HL-60/S4 (cell line): Measurements from ENCODE around the gene ZNF169.
"Not testable (repeated sequence)": the region's sequence is repeated elsewhere in the genome, so short reads cannot be mapped to it uniquely, and the experiment has no call there.

Source experiments
- in situ Hi-C: fragments of 300-500 bp; cut with MboI; formaldehyde crosslinking; loops from 2 replicates; pipeline ENCODE4 v1.14.3; 2022; ENCODE audit warnings: low sequenced_read_pairs

Gene ZNF169

DNA sequence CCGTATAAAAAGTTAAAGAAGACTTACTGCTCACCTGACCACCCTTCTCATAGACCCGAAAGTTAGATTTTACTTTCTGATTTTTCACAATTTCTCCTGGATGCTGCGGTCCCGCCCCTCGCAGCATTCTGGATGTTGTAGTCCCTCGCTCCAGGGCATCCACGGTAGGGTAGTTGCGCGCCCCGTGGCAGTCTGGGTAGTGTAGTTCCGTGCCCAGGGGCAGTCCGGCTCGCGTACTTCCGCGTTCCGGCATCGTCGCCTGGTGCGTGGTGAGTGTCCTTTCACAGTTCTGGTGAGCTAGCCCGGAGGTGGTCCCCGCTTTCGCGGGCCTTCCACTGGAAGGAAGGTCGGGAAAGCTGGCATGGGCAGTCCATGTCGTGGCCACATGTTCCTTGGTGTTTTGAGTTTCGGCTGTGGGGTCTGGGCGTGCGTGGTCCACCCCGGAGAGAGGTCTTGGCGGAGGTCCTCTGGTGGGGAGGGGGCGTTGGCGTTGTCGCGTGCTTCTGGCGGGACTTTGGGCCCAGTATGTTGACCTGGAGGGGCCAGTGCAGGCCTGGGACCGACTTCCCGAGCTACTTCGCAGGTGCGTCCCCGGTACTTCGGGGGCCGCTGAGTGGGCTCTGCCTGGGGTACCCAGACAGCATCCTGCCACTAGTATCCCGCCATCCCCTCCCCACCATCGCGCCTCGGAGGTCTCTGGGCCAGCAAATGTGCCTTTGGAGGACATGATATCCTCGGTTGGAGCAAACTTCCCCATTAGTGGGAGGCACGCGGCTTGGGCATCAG, at the start of gene ZNF169:
Gene ZNF169 (plus strand): TSS at position 222 of the 786 bp plus-strand sequence. CDS start 19,515 bp downstream, outside the sequence.
- in situ Hi-C loops = no loop called here

DNA sequence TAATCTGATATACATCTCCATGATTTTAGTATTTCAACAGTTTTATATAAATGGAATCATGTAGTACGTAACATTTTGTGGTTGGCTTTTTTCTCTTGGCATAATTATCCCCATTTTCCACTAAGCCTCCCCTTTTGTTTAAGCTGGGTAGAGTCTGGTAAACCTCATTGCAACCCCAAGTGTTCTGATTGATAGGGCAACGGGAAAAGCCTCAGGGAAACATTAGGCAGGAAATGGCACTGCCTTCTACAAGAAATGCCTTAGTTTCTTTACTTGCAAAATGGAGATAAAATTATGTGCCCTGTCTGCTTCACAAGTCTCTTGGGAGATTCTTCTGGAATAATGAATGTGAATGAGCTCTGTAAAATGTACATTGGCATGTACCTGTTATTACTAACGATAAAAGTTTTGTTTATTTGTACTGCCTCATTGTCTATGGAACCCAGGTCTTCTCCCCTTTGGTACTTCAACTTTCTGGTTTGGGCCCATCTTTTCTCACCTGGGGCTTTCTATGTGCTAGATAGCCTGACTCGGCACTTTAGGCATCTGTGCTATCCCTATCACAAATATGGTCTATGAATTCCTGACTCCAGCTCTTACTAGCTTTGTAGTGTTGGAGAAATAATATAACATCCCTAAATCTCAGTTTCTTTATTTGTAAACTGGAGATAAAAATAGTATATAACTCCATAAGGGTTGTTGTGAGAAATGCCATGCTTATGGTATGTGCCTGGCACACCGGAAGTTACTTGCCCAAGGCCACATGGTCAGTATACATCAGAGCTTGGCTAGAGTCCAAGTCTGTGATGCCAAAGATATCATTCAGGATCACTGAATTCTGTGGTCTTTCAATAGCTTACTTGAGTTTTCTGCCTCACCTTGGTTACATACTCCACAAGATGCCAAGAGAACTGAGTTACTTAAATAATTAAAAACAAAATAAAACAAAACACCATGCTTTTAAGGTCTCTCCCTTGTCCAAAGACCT, 48.2 kb upstream of the ZNF169 start:
- in situ Hi-C loops = loop anchor here (10.0 kb wide), 1 partner anchor 146 kb away; no protein-coding TSS in a partner anchor

DNA sequence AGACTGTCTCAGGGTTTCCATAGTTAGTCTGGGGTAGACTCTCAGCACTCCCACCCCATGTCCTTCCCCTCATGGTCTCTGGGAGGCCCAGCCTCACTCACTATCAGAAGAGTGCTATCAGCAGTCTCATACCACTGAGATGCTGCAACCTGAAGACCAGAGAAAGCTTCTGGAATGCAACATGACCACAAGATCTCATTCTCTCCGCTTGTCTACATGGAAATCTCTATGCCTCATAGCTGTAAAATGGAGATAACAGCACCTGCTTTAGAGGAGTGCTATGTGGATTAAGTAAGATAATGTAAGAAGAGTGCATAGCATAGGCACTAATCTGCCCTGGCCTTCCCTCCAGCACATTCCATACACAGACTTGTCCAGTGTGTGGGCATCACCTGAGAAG, 47.0 kb upstream of the ZNF169 start:
- in situ Hi-C loops = loop anchor here (10.0 kb wide), 1 partner anchor 147 kb away; no protein-coding TSS in a partner anchor

DNA sequence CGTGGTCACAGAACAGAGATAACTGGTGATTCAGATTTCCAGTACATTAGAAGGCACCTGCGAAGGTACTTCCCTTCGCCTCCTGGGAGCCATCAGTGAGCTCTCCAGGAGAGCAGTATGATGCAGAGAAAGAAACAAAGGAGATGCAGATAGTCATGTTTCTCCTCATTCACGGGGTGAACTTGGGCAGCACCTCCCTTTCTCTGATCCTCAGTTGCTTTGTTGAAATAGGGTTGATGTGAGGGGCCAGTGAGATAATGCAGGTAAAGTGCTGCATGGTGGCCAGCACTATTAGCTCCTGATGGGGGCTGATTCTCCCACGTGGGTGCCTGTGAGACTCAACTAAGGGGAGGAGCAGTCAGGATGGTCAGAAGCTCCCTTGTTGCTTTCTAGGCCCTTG, 46.6 kb upstream of the ZNF169 start:
- in situ Hi-C loops = loop anchor here (10.0 kb wide), 1 partner anchor 148 kb away; no protein-coding TSS in a partner anchor

DNA sequence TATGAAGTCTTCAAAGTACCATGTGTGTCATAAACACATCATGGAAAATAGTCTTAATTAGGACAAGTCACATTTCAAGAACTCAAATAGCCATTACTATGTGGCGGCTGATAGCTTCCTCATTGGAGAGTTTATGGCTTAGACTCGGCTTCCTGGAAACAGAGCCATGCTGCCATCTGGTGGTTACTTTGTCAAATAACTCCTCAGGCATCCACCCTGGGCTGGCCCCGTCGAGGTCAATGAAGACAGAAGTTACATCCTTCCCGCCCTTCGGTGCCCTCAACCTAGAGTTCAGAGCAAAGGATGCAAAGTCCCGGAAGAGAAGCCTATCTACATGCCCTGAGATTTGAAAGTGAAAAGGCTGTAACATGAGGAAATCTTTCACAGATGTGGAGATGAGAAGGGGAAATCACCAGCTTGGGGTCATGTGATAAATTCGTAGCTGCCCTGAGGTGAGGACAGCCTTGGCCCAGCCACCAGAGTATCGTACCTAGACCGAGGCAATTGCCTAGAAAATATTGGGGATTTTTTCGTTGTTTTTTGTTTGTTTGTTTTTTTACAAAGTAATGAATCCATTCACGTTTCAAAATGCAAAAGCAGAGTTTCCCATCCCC, 45.5 kb upstream of the ZNF169 start:
- in situ Hi-C loops = loop anchor here (10.0 kb wide), 1 partner anchor 149 kb away; no protein-coding TSS in a partner anchor

DNA sequence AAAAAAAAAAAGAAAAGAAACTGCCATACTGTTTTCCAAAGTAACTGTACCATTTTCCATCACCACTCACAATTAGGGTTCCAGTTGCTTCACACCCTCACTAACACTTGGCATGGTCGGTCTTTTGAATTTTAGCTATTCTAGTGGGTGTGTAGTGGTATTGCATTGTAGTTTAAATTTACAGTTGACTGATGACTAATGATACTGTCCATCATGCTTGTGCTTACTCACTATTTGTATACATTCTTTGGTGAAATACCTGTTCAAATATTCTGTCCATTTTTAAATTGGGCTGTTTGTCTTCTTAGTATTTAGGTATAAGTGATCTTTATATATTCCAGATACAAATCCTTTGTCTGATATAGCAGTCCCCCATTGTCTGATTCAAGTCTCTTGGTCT, 36.2 kb upstream of the ZNF169 start:
- in situ Hi-C loops = no loop called here

DNA sequence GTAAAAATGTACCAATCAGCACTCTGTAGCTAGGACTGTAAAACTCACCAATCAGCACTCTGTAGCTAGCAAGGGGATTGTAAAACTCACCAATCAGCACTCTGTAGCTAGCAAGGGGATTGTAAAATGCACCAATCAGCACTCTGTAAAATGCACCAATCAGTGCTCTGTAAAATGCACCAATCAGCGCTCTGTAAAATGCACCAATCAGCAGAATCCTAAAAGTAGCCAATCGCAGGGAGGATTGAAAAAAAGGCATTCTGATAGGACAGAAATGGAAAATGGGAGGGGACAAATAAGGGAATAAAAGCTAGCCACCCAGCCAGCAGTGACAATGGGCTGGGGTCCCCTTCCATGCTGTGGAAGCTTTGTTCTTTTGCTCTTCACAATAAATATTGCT, 33.7 kb upstream of the ZNF169 start:
- in situ Hi-C loops = not testable (repeated sequence)

GRCh38 chr9:94228616-94229015, 30.5 kb upstream of the ZNF169 start:
- in situ Hi-C loops = no loop called here

GRCh38 chr9:94232428-94232827, 26.7 kb upstream of the ZNF169 start:
- in situ Hi-C loops = no loop called here

- in situ Hi-C loops = not testable (repeated sequence)
These were observed 18.0 kb upstream of the ZNF169 start for GRCh38 chr9:94241098-94241497.

GRCh38 chr9:94245651-94246050, 13.4 kb upstream of the ZNF169 start:
- in situ Hi-C loops = no loop called here

DNA sequence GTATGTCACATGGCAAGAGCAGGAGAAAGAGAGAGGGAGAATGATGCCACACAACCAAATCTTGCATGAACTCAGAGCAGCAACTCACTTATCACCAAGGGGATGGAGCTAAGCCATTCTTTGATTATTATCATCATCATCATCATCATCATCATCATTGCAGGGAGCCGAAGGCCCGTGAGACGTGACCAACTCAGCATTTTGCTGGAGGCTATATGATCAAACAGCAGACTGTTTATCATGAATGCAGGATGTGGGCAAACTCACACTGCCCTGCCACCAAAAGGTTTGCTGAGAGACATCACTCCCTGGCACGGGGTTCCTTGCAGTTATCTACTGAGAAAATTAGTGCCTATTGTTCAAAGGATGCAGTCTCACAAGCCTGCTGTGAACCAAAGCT, 8.6 kb upstream of the ZNF169 start:
- in situ Hi-C loops = no loop called here

DNA sequence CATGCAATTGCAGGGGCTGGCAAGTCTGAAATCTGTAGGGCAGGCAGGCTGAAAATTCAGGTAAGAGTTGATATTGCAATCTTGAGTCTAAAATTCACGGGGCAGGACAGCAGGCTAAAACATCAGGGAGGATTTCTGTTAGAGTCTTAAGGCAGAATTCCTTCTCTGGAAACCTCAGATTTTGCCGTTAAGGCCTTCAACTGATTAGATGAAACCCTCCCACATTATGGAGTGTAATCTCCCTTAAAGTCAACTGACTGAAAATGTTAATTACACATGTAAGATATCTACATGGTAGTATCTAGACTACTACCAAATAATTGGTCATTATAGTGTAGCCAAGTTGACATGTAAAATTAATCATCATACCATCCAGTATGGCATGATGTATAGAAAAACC, 3.1 kb upstream of the ZNF169 start:
- in situ Hi-C loops = no loop called here

DNA sequence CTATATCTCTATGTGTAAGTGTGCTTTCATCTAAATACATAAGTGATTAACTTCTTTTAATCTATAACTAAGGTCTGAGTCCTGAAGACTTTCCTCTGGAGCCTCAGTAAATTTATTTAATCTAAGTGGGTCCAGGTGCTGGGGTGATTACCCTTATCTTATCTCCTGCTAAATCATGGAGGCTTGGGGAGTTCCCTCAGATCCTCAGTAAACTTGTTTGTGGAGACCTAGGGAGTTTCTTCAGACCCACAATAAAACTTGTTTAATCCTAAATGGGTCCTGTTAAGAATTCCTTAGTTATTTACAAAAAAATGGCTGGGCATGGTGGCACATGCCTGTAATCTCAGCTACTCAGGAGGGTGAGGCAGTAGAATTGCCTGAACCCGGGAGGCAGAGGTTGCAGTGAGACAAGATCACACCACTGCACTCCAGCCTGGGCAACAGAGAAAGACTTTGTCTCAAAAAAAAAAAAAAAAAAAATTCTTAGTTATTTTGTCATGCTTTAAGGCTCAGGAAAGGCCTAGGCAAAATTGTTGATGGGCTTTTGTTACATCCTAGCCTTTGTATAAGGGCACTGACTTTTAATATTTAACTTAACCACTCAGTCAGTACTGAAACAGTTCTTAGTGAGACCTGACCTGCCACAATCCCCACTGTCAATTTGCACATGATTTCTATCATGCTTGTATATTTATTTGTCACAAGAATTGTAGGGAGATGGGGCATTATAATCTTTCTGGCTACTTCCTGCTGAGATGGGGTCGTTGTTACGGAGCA, 6.7 kb downstream of the ZNF169 start:
- in situ Hi-C loops = not testable (repeated sequence)

GRCh38 chr9:94269264-94269663, 10.2 kb downstream of the ZNF169 start:
- in situ Hi-C loops = no loop called here

- in situ Hi-C loops = no loop called here
These were observed 10.9 kb downstream of the ZNF169 start for GRCh38 chr9:94270009-94270408.

DNA sequence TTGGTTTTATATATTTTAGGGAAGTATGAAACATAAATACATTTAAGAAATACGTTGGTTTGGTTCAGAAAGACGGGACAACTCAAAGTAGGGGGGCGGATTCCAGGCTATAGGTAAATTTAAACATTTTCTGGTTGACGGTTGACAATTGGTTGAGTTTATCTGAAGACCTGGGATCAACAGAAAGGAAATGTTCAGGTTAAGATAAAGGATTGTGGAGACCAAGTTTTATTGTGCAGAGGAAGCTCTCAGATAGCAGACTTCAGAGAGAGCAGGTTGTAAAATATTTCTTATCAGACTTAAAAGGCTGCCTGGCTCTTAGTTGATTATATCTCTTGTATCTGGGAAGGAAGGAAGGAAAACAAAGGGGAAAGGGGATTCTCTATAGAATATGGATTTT, 17.9 kb downstream of the ZNF169 start:
- in situ Hi-C loops = not testable (repeated sequence)

DNA sequence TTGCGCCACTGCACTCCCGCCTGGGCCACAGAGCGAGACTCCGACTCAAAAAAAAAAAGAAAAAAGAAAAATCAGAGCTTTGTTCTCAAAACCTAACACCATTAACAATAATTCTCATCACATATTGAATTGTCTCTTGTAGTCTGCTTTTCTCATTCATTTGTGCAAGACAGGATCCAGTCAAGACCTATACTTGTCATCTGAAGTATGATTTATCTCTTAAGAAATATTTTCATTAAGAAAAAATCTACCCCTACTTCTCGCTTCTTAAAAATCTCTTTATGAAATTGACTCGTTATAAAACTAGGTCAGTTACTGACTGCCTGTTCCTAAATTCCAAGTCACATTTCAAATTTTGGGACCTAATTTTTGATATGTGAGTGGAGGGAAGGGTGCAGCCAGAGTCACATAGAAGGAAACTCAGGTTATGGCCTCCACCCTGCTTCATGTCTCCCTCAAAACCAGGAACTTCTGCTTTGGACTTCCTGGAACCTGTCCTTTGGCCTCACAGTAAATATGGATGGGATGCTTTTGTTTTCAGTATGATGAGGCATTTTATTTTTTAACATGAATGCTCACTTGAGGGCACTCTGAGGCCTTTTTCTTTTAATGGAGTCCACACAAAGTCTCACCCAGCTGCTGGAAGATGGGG, 18.9 kb downstream of the ZNF169 start:
- in situ Hi-C loops = no loop called here

DNA sequence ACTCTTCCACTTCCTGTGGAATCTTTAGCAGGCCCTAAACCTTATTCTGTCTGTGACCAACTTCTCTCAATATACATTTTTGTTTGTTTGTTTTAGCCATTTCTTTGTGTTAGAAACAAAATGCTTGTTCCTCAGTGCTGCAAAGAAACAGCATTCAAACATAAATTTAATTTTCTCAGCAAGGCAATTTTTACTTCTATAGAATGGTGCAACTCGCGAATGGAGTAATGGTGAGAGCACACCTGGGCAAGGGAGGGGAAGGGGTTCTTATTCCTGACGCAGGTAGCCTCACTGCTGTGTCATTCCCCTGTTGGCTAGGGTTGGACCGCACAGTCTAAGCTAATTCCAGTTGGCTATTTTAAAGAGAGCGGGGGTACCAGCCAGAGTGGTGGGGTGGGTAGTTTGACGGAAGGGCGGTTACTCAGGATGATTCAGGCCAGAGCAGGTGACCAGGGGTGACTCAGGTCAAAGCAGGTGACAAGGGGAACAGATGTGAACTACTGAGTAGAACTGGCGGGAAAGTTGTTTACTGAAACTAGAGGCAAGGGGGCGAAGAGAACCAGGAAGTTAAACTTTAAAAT, 21.4 kb downstream of the ZNF169 start:
- in situ Hi-C loops = no loop called here
